ENCODE data around the gene MSMB. TPM values are rescaled to one million over a fixed set of nuclear protein-coding genes. Genes with fewer than 3 reads are reported as not detected.
"Not testable (repeated sequence)": the region's sequence is repeated elsewhere in the genome, so short reads cannot be mapped to it uniquely, and the experiment has no call there.

Gene MSMB
- total RNA-seq, 1 donor from 2014 or later, result not detected

DNA sequence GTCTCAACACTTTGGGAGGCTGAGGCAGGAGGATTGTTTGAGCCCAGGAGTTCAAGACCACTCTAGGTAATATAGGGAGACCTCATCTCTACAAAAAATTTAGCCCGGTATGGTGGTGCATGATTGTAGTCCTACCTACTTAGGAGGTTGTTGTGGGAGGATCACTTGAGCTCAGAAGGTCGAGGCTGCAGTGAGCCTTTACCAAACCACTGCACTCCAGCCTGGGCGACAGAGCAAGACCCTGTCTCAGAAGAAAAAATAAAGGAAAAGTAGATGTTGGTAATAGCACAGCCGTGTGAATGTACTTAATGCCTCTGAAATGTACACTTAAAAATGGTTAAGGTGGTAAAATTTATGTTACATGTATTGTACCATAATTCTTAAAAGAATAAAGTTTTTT lies 48.5 kb downstream of the MSMB start:
- ATAC-seq (no peak), DNase-seq (ENCODE audit: missing footprints) (no peak)
- intact Hi-C loops (cut with DNase I), result no loop called here

DNA sequence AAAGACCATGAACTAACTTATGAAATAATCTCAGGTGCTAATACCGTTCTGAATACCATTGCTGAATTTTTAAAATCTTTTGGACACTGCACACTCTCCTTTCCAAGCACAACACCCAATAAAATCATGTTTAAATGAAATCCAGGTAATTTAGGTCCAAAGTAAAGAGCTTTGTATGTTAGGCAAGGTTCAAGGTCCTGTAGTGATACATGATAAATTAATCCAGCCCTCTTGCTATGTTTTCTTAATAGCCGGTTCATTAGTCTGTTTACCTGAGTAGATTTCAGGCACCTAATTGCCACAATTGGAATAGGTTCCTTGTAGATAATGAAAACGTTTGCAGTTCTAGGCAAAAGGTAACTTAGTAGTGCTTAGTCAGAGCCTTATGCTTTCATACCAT lies 60.5 kb downstream of the MSMB start:
- intact Hi-C loops (cut with DNase I); DNase-seq (ENCODE audit: missing footprints); ATAC-seq: not testable (repeated sequence)

DNA sequence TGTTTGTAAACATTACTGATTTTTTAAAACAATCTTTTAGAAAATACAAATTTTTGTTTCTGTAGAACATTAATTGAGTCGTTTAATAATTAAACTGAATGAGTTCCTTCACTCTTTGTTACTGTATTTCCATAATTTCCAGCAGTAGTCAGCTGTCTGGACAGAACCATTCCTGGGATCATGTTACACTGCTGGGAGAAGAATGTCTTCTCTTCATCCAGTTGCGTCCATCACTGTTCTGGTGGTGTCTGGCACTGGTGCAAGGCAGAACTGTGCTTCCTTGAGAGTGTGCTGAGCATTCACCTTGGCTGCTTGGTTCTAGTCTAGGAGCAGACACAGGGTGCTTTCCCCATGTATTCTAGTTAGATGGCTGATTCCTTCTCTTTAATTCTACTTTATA lies 61.6 kb downstream of the MSMB start:
- intact Hi-C loops (cut with DNase I); ATAC-seq; DNase-seq (ENCODE audit: missing footprints): not testable (repeated sequence)

DNA sequence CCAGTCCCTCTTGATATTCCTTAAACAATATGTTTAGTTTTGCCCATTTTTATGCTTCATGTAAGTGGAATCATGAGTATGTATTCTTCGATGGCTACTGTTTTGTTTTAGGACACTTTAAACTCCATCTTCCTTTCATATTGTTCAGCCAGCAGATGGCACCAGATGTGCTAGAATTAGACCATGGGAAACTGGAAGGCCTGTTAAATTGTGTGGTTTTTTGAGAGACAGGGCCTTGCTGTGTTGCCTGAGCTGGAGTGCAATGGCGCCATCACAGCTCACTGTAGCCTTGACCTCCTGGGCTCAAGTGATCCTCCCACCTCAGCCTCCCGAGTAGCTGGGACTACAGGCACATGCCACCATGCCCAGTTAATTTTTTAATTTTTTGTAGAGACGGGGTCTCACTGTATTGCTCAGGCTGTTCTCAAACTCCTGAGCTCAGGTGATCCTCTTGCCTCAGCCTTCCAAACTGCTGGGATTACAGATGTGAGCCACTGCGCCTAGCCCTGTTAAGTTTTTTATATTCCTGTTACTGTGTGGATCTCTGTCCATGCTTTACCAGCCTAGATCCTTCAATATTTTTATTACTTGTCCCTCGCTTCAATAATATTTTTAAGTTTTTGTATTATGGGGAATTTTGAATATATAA lies 62.4 kb downstream of the MSMB start:
- DNase-seq (ENCODE audit: missing footprints); intact Hi-C loops (cut with DNase I): not testable (repeated sequence)
- ATAC-seq, result peak; percentile 67

Other genes with a start within 250 kb of the MSMB start
- 4.8 TPM for gene AGAP4, start 198.8 kb downstream of the MSMB start, total RNA-seq
- 86.1 TPM for gene TIMM23, start 73.8 kb downstream of the MSMB start, total RNA-seq
- 284 TPM for gene NCOA4, start 15.6 kb downstream of the MSMB start, total RNA-seq
- gene ANTXRL, start 240.7 kb upstream of the MSMB start, total RNA-seq, result not detected